ENCODE measurements around the gene CALD1.

DNA sequence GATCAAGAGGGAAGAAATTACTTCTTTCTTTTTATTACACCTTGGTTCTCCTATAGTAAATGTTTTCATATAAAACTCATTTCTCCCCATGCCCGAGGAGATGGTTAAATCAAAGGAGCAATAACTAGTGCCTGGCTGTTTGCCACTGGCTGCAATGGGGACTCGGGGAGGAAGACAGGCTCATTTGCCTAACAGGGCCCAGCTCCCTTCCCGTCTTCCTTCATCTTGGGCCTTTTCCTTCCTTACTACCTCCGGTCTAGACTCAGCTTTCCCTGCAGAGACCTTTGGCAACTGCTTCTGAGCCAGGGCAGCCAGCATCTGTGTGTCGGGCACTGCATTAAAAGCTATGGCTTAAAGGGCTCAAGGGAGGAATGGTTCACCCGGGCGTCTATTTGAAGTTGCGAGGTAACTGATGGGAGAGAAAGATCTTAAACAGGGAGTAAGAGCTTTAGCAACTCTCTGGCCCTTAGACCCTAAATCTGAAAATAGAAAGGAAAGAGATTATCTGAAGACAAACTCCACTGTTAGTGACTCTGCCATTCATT is 63.5 kb downstream of the CALD1 start:
- no peak for TF ChIP-seq POLR2A (IDR thresholded peaks at IDR 0.05)
- TF ChIP-seq, protein P1, sequence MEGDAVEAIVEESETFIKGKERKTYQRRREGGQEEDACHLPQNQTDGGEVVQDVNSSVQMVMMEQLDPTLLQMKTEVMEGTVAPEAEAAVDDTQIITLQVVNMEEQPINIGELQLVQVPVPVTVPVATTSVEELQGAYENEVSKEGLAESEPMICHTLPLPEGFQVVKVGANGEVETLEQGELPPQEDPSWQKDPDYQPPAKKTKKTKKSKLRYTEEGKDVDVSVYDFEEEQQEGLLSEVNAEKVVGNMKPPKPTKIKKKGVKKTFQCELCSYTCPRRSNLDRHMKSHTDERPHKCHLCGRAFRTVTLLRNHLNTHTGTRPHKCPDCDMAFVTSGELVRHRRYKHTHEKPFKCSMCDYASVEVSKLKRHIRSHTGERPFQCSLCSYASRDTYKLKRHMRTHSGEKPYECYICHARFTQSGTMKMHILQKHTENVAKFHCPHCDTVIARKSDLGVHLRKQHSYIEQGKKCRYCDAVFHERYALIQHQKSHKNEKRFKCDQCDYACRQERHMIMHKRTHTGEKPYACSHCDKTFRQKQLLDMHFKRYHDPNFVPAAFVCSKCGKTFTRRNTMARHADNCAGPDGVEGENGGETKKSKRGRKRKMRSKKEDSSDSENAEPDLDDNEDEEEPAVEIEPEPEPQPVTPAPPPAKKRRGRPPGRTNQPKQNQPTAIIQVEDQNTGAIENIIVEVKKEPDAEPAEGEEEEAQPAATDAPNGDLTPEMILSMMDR (IDR thresholded peaks at IDR 0.05): no peak

Measured in body of pancreas (tissue), 4 donors.